ENCODE measurements around the gene COQ7.

COQ7 gene

GRCh38 chr16:19119564-19119963 lies 52.1 kb downstream of the COQ7 start:
- Histone ChIP-seq H2AFZ (ENCODE audit: low read depth) (no peak overlapping the region), H3K27ac (no peak overlapping the region), H3K36me3 (ENCODE audit: insufficient read depth) (no peaks in the 10 kb centered on the region), H3K4me3 (IDR thresholded peaks at IDR 0.05; ENCODE audit: insufficient read depth, low read depth, low read length) (no peak overlapping the region), H3K4me2 (no peak overlapping the region), H4K20me1 (ENCODE audit: insufficient read depth) (no peaks in the 10 kb centered on the region), H3K9ac (no peak overlapping the region), H3K27me3 (ENCODE audit: insufficient read depth, low read depth) (no peaks in the 10 kb centered on the region), H3K79me2 (ENCODE audit: insufficient read depth, low read depth) (no peaks in the 10 kb centered on the region), H3K4me1 (ENCODE audit: low read depth, poor library complexity, severe bottlenecking) (no peaks in the 10 kb centered on the region)
- no peak for TF ChIP-seq CTCF (conservative IDR thresholded peaks at IDR 0.05; ENCODE audit: low read depth, low read length)

GRCh38 chr16:19123535-19124178 lies 56.2 kb downstream of the COQ7 start:
- Histone ChIP-seq H3K4me3 (IDR thresholded peaks at IDR 0.05; ENCODE audit: insufficient read depth, low read depth, low read length) (no peak overlapping the region), H4K20me1 (ENCODE audit: insufficient read depth) (no peaks in the 10 kb centered on the region), H3K79me2 (ENCODE audit: insufficient read depth, low read depth) (no peaks in the 10 kb centered on the region), H3K4me2 (no peak overlapping the region), H2AFZ (ENCODE audit: low read depth) (no peak overlapping the region), H3K9ac (no peak overlapping the region), H3K27me3 (ENCODE audit: insufficient read depth, low read depth) (no peaks in the 10 kb centered on the region), H3K4me1 (ENCODE audit: low read depth, poor library complexity, severe bottlenecking) (no peaks in the 10 kb centered on the region), H3K27ac (no peak overlapping the region), H3K36me3 (ENCODE audit: insufficient read depth) (no peaks in the 10 kb centered on the region)
- no peak for TF ChIP-seq CTCF (conservative IDR thresholded peaks at IDR 0.05; ENCODE audit: low read depth, low read length)

GRCh38 chr16:19126300-19126699 lies 58.9 kb downstream of the COQ7 start:
- Histone ChIP-seq H3K79me2 (ENCODE audit: insufficient read depth, low read depth) (no peaks in the 10 kb centered on the region), H3K4me3 (IDR thresholded peaks at IDR 0.05; ENCODE audit: insufficient read depth, low read depth, low read length) (no peak overlapping the region), H3K9ac (no peak overlapping the region), H3K27ac (no peak overlapping the region), H3K36me3 (ENCODE audit: insufficient read depth) (no peaks in the 10 kb centered on the region), H3K4me2 (no peak overlapping the region), H3K27me3 (ENCODE audit: insufficient read depth, low read depth) (no peaks in the 10 kb centered on the region), H4K20me1 (ENCODE audit: insufficient read depth) (no peaks in the 10 kb centered on the region), H3K4me1 (ENCODE audit: low read depth, poor library complexity, severe bottlenecking) (no peaks in the 10 kb centered on the region), H2AFZ (ENCODE audit: low read depth) (no peak overlapping the region)
- no peak for TF ChIP-seq CTCF (conservative IDR thresholded peaks at IDR 0.05; ENCODE audit: low read depth, low read length)

GRCh38 chr16:19127205-19127604 lies 59.8 kb downstream of the COQ7 start:
- no peaks in the 10 kb centered on the region for H3K36me3 ChIP-seq (ENCODE audit: insufficient read depth)

More at GRCh38 chr16:19127205-19127604, 59.8 kb downstream of the COQ7 start:
- H3K27ac ChIP-seq: no peak overlapping the region
- H3K4me1 ChIP-seq (ENCODE audit: low read depth, poor library complexity, severe bottlenecking): no peaks in the 10 kb centered on the region
- H3K4me2 ChIP-seq: no peak overlapping the region
- no peak overlapping the region for H3K4me3 ChIP-seq (IDR thresholded peaks at IDR 0.05; ENCODE audit: insufficient read depth, low read depth, low read length)
- H2AFZ ChIP-seq (ENCODE audit: low read depth): no peak overlapping the region
- H3K79me2 ChIP-seq (ENCODE audit: insufficient read depth, low read depth): no peaks in the 10 kb centered on the region
- H3K27me3 ChIP-seq (ENCODE audit: insufficient read depth, low read depth): no peaks in the 10 kb centered on the region
- H4K20me1 ChIP-seq (ENCODE audit: insufficient read depth): no peaks in the 10 kb centered on the region
- TF ChIP-seq CTCF (conservative IDR thresholded peaks at IDR 0.05; ENCODE audit: low read depth, low read length): no peak
- H3K9ac ChIP-seq: no peak overlapping the region

Measured in KMS-11 (cell line).